Inflammatory macrophage treated with lipopolysaccharide for 1 hour (primary cell): ENCODE measurements around the gene P3H1.
"Not testable (repeated sequence)": the region's sequence is repeated elsewhere in the genome, so short reads cannot be mapped to it uniquely, and the experiment has no call there.

Experiments used
- DNase-seq, 2 donors: peaks; one replicate each; pipeline ENCODE4 v3.0.0-alpha.2; 2020 to 2022

The P3H1 gene, protein sequence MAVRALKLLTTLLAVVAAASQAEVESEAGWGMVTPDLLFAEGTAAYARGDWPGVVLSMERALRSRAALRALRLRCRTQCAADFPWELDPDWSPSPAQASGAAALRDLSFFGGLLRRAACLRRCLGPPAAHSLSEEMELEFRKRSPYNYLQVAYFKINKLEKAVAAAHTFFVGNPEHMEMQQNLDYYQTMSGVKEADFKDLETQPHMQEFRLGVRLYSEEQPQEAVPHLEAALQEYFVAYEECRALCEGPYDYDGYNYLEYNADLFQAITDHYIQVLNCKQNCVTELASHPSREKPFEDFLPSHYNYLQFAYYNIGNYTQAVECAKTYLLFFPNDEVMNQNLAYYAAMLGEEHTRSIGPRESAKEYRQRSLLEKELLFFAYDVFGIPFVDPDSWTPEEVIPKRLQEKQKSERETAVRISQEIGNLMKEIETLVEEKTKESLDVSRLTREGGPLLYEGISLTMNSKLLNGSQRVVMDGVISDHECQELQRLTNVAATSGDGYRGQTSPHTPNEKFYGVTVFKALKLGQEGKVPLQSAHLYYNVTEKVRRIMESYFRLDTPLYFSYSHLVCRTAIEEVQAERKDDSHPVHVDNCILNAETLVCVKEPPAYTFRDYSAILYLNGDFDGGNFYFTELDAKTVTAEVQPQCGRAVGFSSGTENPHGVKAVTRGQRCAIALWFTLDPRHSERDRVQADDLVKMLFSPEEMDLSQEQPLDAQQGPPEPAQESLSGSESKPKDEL

DNA sequence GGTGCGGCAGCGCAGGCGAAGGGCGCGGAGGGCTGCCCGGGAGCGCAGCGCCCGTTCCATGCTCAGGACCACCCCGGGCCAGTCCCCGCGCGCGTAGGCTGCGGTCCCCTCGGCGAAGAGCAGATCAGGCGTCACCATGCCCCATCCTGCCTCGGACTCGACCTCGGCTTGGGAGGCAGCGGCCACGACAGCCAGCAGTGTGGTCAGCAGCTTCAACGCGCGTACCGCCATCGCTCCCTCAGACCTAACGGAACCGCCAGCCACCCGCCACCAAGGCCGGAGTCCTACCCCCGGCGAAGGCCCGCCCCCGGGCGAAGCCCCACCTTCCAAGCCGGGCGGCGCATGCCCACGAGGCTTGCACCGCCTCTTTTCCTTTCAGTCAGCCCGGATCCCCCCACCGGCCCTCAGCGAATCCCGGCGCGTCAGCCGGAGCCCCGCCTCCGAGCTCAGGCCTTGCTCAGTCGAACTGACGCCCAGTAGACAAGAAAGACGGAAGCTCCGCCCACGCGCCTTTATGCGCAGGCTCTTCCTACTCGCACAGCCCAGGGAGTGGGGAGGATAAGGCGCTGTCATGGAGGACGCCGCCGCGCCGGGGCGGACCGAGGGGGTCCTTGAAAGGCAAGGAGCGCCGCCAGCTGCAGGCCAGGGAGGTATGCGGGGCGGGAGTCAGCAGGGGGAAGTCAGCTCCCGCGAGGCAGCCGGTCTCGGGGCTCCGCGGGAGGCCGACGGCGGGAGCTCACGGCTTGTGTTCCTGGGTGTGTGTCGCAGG, at the start of gene P3H1, which contains the start of gene C1orf50:
TSS of gene P3H1 (minus strand) at position 288 of the 769 bp plus-strand sequence. CDS start at position 231, 57 bp downstream.
TSS of gene C1orf50 (plus strand) at position 509 of the 769 bp plus-strand sequence. CDS start at position 572, 63 bp downstream.
- DNase-seq = peak; percentile 100

DNA sequence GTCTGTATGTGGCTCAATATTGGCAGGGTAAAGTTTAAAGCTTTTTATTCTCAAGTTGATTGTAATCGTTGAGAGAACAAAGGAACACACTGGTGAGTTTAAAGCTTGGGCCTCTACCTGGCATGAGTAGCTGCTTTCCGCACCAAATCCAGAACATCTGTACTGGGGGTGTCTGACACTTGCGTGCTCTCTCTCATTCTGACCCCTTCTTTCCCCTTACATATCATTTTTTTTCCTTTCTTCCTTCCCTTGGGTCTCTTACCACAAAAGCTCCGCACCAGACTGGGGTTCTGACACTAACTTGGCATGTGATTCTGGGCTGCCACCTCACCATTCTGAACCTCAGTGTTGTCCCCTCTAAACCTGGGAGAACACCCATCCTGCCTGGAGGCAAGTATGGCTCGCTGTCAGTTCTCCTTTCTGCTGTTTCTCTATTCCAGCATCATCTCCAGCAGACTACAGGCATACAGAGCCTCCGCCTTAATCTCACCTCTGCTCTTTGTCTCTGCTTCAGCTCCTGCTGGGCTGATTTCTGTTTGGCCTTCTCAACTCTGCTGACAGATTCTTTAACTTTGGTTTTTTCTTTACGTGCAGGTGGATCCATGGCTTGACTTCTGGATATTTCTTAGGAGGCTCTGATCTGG, 49.2 kb upstream of the P3H1 start:
- peak in 1 of 2 donors; percentile 11 for DNase-seq

DNA sequence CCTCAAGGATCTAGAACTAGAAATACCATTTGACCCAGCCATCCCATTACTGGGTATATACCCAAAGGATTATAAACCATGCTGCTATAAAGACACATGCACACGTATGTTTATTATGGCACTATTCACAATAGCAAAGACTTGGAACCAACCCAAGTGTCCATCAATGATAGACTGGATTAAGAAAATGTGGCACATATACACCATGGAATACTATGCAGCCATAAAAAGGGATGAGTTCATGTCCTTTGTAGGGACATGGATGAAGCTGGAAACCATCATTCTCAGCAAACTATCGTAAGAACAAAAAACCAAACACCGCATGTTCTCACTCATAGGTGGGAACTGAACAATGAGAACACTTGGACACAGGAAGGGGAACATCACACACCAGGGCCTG, 48.0 kb upstream of the P3H1 start:
- DNase-seq = not testable (repeated sequence)

DNA sequence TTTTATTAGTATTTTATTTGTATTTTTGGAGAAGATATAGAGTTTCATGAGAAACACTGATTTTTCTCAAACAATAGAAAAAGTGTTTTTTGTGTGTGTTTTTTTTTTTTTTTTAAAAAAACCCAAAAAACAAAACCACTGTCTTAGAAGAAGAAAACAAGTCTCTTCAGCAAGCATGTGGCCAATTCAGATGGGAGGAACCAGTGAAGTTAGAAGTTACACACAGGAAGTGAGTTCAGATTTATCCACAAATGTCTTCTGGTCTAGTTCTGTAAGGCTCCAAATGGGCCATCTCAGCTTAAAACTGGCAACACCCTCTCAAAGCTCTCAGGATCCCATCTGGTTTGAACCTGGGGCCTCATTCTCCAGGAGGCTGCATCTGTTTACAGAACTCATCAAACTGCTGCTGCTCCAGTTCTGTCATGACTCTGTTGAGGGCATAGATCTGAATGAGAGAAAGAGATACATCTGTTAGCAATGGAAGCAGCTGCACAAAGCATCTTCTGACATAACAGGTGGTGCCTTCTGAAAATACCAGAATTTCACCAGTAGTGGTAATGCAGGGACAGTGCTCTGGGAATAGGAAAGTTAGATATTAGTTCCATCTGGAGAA, 40.3 kb upstream of the P3H1 start:
- DNase-seq = no peak

DNA sequence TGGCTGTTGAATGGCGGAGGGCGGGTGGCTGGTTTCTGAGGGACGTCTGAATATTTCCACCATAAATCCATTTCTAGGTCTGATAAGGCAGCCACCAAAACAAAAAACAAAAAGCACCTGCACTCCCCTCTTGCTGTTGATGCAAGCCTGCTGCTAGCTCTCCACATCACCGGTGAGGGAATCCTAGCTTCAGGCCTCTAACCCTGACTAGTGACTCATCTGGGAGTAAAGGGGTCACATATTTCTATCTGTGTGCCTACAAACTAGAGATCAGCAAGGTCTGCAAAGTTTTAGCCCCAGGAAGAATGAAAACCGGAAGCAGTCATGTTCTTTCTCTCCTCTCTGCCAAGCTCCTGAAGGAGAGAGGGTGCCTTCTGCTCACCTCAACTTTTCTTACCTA, 39.8 kb upstream of the P3H1 start:
- DNase-seq = no peak

DNA sequence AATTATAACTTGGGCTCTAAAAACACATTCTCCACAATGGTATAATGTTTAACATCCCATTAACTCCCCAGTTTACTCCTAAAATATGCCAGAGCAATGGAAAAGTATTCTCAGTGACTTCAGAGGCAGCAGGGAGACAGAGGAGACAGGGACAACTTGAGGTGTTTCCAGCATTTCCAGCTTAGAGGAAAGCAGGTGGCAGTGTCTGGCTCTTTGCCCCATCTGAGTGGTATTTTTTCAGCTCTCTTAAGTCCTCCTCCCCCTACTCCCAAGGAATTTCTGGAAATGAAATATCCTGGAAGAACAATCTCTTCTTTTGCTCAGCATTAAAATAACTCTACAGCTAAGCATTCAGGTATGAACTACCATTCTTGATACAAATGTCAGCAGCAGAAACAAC, 39.3 kb upstream of the P3H1 start:
- no peak for DNase-seq

DNA sequence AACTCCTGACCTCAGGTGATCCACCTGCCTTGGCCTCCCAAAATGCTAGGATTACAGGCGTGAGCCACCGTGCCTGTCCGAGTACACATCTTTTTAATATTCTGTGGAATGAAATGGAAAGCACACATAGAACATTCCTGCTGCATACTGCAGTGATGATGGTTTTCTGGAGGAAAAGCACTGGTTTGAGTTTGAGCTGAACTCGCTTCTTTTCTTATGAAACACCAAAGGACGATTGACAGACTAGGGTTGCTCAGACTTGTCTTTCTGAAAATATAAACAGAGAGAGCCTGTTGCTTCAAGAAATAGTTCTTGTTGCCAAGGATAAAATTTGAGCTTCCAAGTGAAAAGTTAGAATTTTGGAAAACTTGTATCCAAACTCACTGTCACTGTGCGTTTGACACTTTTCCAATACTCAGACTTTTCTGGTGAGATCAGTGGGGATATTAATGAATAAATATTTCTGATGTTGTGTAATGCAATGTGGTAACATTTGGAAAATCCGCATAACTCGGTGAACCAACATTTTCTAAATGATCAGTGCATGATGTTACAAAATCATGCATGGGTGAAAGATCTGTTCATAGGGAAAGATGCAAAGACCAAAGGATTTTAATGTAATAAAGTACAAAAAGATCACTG, 35.1 kb upstream of the P3H1 start:
- no peak for DNase-seq

DNA sequence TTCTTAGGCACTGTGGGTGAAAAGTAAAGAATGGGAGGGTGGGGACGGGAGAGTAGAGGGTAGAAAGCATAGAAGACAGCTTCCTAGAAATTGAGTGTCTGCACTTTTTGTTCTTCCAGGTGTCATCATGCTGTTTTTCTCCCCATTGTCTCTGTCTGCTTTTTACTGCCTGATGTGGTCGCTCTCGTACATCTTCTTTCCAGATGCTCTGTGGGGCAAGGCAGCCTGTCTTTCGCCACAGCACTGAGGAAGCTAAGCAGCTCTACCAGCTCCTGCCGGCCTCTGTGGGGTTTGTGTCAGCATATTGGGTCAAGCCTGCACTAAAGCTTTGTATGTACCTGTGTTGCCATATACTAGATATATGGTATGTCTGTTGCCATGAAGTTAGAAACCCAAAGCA, 31.2 kb upstream of the P3H1 start:
- no peak for DNase-seq

DNA sequence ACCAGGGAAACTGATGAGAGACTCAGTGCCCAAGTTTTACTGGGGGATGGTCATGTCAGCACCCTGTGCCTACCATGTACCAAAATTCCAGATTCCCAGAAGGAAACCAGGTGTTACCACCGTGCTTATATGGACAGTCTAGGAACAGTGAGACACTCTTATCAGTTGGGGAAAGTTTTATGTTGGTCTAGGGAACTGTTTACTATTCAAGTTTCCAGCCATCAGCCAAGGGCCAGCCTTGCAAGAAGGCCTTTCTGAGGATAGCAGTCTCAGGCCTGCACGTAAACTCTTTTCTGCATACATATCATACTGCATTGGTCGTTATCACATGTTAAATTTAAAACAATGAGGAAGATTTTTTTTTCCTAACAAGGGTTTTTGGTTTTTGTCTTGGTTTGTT, 30.6 kb upstream of the P3H1 start:
- DNase-seq = no peak

DNA sequence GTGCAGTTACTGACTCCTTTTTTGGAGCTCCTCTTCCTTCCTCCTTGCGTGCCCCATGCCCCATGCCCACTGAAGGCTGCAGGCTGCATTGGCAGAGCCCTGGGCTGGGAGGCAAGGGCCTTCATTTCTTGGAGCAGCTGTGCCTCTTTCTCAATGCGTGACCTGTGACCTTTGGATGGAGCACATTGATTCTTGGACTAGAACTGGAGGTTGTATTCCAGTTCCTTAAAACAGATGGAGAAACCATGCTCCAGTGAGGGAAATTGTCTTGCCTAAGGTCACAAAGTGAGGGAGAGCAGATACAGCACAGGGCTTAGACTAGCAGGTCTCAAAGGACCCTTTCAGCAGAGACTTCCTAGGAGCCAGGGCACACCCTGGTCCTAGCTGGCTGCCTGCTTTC, 27.0 kb upstream of the P3H1 start:
- no peak for DNase-seq

DNA sequence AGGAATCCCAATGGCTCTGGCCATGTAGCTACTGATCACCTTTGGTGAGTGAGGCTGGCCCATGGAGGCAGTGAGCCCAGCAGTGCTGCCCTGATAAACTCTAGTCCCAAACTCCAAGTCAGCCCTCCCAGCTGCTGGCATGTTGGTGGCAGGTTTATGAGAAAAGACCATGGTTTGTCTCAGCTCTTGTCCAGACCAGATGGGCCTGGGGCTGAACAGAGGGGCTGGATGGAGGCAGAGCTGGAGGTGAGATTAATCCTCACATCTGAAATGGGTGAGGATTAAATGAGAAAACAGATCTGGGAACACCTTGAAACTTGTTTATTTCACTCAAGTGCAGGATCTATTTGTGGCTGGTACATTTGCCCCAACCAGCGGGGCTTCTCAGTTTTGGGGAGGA, 21.2 kb upstream of the P3H1 start:
- DNase-seq = no peak

DNA sequence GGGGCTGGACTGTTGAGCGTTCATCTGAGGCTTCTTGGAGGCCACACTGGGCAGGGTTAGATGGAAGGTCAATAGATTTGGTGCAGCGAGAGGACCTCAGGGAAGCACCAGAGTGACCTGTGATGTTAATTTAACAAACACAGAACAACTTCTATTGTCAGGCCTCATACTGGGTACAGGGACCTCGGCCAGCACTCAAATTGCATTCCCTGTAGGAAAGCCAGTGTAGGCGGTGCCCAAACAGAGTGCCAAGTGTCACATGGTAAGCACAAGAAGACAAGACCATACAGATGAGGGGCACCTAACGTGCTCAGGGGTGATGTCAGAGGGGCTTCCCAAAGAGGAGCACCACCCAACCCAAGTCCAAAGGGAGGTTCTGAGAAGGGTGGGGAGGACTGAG, 19.3 kb upstream of the P3H1 start:
- no peak for DNase-seq

DNA sequence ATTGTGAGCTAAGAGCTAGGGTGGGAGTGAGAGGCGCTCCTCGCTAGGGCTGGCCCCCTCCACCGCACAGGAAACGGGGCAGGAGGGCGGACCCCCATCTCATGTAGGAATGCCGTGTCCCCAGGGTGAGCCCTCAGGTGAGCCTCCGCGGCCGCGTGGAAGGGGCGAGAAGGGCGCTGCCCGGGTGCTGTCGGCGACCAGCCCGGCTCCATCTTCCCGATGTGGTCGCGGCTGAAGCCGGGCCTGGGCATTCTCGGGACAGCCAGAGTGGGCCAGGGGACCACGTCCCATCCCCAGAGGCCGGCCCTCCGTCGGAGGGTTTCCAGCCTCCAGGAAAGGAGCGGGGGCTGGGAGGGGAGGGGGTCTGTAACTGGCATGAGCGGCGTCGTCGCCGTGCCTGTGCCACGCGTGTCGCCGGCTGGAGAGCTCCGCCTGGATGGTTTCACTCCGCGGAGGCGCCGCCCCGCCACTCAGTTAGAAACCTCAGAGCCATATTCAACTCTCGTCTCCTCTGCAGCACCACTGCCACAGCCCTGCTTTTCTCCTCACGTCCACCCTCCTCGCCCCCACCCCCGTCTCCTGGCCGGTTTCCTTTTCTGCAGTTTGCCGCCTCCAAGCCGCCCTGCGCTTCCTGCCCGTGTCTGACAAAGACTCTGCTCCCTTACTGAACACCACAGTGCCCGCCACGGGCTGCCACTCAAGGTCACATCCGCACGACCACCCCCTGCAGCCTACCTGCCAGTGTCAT, 18.3 kb upstream of the P3H1 start, which contains the start of gene TMEM269:
TSS of gene TMEM269 (plus strand) at position 46 of the 748 bp plus-strand sequence. CDS start 4,903 bp downstream, outside the sequence.
- peak in 1 of 2 donors; percentile 4 for DNase-seq

DNA sequence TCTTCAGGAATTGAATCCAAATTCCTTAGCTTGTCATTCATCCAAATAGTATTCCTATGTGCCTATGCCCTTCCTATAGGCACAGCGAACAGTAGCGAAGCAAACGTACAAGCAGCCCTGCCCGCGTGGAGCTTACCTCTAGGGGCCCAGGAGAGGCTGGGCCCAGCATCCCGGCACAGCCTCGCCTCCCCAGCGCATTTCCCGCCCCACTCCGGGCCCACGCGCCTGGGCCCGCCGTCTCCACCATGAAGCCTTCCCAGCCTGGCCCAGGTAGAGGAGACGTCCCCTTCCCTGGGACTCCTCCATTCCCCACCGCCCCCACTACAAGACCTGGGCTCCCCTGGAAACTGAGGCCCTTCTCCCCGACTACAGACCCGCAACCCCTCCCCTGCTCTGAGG, 17.7 kb upstream of the P3H1 start:
- DNase-seq = no peak

DNA sequence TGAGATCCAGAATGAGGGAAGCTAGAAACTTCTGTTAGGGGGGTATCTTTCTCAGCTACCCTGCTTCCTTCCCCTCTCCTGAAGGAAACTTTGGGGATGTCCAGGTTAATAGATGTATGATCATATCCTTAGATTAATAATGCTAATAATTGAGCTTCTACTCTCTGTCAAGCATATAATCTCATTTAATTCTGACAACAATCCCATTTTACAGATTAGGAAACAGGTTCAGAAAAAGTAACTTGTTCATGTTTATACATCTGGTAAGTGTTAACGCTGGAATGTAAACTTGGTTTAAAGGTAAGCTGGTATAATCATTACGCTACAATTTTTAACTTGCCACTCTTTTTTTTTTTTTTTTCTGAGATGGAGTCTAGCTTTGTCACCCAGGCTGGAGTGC, 16.3 kb upstream of the P3H1 start:
- no peak for DNase-seq

DNA sequence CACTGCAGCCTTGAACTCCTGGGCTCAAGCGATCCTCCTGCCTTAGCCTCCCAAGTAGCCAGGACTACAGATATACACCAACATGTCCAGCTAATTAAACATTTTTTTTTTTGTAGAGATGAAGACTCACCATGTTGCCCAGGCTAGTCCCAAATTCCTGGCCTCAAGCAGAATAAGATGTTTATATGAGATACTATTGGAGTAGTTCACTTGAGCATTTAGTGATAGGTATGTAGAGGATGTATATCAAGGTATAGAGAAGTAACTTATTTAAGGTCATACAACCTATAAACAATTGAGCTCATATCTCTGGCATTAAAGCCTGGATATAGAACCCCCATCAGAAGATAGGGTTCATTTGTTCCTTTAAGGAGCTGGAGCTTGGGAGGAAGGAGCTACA, 13.3 kb upstream of the P3H1 start:
- no peak for DNase-seq

DNA sequence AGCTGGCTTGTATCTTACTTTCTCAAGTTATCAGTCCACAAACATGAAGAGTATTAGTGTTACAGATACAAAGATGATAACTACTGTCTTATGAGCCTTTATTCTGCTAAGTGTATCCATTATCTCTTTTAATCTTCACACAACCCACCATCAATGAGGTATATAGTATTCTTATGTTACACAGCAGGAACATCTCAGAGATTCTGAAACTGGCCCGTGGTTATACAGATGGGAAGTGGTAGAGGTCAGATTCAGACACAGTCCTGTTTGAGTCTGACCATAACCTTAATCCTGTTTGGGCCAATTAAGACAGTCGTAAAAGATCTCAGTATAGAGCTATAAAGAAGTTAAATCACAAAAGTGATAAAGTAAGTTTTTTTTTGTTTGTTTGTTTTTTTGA, 12.9 kb upstream of the P3H1 start:
- no peak for DNase-seq

DNA sequence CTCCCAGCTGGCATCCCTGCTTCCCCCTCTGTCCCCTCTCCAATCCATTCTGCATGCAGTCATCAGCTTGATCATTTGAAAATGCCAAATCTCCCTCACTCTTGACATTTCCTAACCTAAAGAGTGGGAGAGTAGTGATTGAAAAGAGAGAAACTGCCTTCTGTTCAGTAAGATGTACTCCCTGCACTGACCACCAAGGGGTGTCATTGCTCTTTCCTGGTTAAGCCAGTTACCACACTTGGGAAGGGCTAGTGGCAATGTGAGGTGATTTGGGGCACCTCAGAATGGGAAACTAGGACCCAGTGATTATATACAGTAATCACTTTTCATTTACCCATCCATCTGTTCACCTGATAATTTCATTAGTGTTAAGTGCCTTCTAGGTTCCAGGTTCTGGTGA, 11.0 kb upstream of the P3H1 start:
- peak in 1 of 2 donors; percentile 58 for DNase-seq

DNA sequence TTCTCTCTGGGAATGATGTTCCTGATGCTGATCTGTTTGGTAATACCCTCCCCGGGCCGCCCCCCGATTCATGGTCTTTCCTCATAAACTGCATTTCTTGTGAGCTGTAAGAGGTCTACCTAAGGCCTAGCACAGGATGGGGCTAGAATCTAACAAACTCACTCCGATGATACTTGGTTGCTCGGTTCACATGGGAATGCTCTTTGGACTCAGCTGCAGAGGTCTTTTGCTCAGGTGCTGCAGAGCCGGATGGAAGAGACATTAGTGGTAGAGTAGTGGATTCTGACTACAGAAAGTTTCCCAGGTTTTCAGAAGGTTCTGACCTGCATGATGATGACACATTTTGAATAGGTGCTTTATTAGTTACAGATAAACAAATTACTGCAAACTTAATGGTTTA, 9.7 kb upstream of the P3H1 start:
- no peak for DNase-seq

DNA sequence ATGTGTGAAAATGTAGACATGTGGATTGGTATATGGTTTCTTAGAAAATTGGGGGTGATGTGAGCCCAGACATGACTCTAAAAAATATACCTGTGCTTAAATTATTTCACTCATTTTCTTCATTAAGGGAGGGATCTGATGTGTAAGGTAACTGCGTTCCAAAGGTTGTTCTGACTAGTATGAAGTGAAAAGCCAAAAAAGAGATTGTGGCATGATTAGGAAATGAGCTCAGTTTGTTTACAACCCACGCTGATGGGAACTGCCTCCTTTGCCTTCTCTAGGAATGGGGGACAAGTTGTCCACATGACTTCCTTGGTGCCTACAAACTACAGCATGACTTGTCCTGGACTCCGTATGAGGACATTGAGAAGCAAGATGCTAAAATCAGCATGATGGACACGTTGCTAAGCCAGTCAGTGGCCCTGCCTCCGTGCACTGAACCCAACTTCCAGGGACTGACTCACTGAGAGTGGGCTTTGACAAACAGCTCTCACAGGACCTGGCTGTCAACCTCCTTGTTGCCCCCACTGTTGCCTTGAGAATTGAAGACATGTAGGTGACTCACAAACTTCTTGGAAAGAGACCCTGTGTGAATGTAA, 8.2 kb upstream of the P3H1 start:
- peak in 1 of 2 donors; percentile 66 for DNase-seq

DNA sequence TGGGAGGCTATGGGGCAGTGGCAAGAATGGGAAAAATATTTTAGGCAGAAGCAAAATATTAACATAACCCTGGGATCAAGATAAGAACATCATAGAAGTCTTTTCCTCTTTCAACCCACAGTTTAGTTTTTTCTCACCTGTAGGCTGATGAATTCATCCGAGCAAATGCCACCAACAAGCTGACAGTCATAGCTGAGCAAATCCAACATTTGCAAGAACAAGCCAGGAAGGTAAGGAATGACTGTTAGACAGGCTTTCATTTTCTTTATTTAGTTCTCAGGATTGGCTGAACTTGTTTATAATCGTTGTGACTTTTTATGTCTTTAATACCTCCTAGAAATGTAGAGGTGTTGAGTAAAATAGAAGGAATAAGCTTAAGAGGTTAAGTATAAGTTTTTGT, 6.6 kb upstream of the P3H1 start:
- DNase-seq = no peak
